Fibroblast of gingiva (primary cell): ENCODE results near the gene NFATC1.
A peak's percentile ranks its signal among the peaks of the same experiment; 100 is the strongest.

Experiments used
- DNase-seq: peaks from one replicate; pipeline ENCODE4 v3.0.0-alpha.2; 2011; ENCODE audit warnings: low read depth

Gene NFATC1

GRCh38 chr18:79558196-79558932, 162.6 kb downstream of the NFATC1 start:
- no peak for DNase-seq

GRCh38 chr18:79558933-79559416, 163.2 kb downstream of the NFATC1 start:
- DNase-seq, result no peak

GRCh38 chr18:79559436-79559835, 163.7 kb downstream of the NFATC1 start:
- DNase-seq, result no peak

GRCh38 chr18:79560042-79560860, 164.5 kb downstream of the NFATC1 start:
- DNase-seq, result no peak

GRCh38 chr18:79560861-79561210, 165.1 kb downstream of the NFATC1 start:
- no peak for DNase-seq

- no peak for DNase-seq
Measured at GRCh38 chr18:79563949-79564348, 168.2 kb downstream of the NFATC1 start.

- DNase-seq, result no peak
Measured at GRCh38 chr18:79564441-79564840, 168.7 kb downstream of the NFATC1 start.

- DNase-seq, result no peak
Measured at GRCh38 chr18:79566771-79567431, 171.2 kb downstream of the NFATC1 start.

- DNase-seq, result peak; percentile 66
Measured at GRCh38 chr18:79567481-79568147, 171.9 kb downstream of the NFATC1 start.

- no peak for DNase-seq
Measured at GRCh38 chr18:79568543-79569205, 172.9 kb downstream of the NFATC1 start.

- DNase-seq, result no peak
Measured at GRCh38 chr18:79569720-79570119, 174.0 kb downstream of the NFATC1 start.

GRCh38 chr18:79570266-79571201, 174.8 kb downstream of the NFATC1 start:
- DNase-seq, result no peak

GRCh38 chr18:79571211-79572092, 175.7 kb downstream of the NFATC1 start:
- DNase-seq, result no peak

- no peak for DNase-seq
Measured at GRCh38 chr18:79572093-79572780, 176.5 kb downstream of the NFATC1 start.

- no peak for DNase-seq
Measured at GRCh38 chr18:79572848-79573451, 177.2 kb downstream of the NFATC1 start.

- DNase-seq, result no peak
Measured at GRCh38 chr18:79573921-79574491, 178.3 kb downstream of the NFATC1 start.

- DNase-seq, result no peak
Measured at GRCh38 chr18:79574938-79575525, 179.3 kb downstream of the NFATC1 start.
